Neural progenitor cell (in vitro differentiated cells): ENCODE measurements around the gene RAP1GDS1.
"Not testable (repeated sequence)": the region's sequence is repeated elsewhere in the genome, so short reads cannot be mapped to it uniquely, and the experiment has no call there.

ENCODE experiments used
- EZH2phosphoT487 ChIP-seq: fragments of 200-600 bp; sonication (generic); IDR thresholded peaks from 2 replicates; pipeline ENCODE4 v1.6.1; 2017; ENCODE audit warnings: antibody characterized with exemption
- TF ChIP-seq, protein P1 (sequence below): fragments of 200-600 bp; sonication (generic); IDR thresholded peaks from 2 replicates; pipeline ENCODE4 v1.5.1; 2017; ENCODE audit warnings: antibody characterized with exemption, mild to moderate bottlenecking

- not testable (repeated sequence) for TF ChIP-seq EZH2phosphoT487
- TF ChIP-seq, protein P1, sequence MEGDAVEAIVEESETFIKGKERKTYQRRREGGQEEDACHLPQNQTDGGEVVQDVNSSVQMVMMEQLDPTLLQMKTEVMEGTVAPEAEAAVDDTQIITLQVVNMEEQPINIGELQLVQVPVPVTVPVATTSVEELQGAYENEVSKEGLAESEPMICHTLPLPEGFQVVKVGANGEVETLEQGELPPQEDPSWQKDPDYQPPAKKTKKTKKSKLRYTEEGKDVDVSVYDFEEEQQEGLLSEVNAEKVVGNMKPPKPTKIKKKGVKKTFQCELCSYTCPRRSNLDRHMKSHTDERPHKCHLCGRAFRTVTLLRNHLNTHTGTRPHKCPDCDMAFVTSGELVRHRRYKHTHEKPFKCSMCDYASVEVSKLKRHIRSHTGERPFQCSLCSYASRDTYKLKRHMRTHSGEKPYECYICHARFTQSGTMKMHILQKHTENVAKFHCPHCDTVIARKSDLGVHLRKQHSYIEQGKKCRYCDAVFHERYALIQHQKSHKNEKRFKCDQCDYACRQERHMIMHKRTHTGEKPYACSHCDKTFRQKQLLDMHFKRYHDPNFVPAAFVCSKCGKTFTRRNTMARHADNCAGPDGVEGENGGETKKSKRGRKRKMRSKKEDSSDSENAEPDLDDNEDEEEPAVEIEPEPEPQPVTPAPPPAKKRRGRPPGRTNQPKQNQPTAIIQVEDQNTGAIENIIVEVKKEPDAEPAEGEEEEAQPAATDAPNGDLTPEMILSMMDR = not testable (repeated sequence)
These were observed 106.8 kb downstream of the RAP1GDS1 start for GRCh38 chr4:98368000-98368399.
